Colonic mucosa (tissue), 4 donors: ENCODE results near the gene DHRS7B. TPM values are rescaled to one million over a fixed set of nuclear protein-coding genes. Genes with fewer than 3 reads are reported as not detected.

ENCODE experiments used
- DNase-seq: peaks from one replicate; pipeline ENCODE4 v3.0.0-alpha.2; 2020
- H3K27ac ChIP-seq: fragments of 200-600 bp; one replicate; pipeline ENCODE4 v1.8.0; 2021
- H3K27me3 ChIP-seq: fragments of 200-600 bp; one replicate; pipeline ENCODE4 v1.8.0; 2021
- H3K36me3 ChIP-seq: fragments of 200-600 bp; one replicate; pipeline ENCODE4 v1.8.0; 2021
- H3K4me1 ChIP-seq: fragments of 200-600 bp; one replicate; pipeline ENCODE4 v1.8.0; 2021; ENCODE audit warnings: mild to moderate bottlenecking
- H3K4me3 ChIP-seq: fragments of 200-600 bp; one replicate; pipeline ENCODE4 v1.8.0; 2021
- H3K9ac ChIP-seq, 2 donors: one replicate each; pipeline ENCODE4 v1.7.0; 2013; ENCODE audit warnings: control low read depth in 2 of 2, low read depth in 2 of 2, low read length in 2 of 2
- H3K9me3 ChIP-seq: fragments of 200-600 bp; one replicate; pipeline ENCODE4 v1.8.0; 2021
- CTCF ChIP-seq: fragments of 200-600 bp; IDR thresholded peaks from one replicate; pipeline ENCODE4 v1.8.0; 2022; ENCODE audit warnings: antibody characterized with exemption, mild to moderate bottlenecking
- intact Hi-C: fragments of 100-400 bp; cut with DNase I; formaldehyde crosslinking; loops from one replicate; pipeline ENCODE4 v1.14.1; 2022
- total RNA-seq, 2 donors: library from RNA; stranded (reverse); fragmentation: NEBNext Ultra II Directional in 1 of 2; extraction: Animal tissue kit (Norgen Biotek cat#: 25700) in 1 of 2; gene quantifications; one replicate each; pipeline ENCODE4 v1.2.1, GENCODE V29; 2021
- donor health status: healthy.
- donor health status: DM: no; HTN: no; CAD: no.
- donor health status: DM: no; HTN: no; CAD: no.

DHRS7B gene
- total RNA-seq, 2 donors from 2014 or later: 29.4 to 44.0 TPM

- H3K9ac ChIP-seq: peak overlapping the region in 1 of 2 donors; percentile 9
- DNase-seq: no peak
- no peak overlapping the region for H3K27ac ChIP-seq
- no peak overlapping the region for H3K4me3 ChIP-seq
- no peaks in the 10 kb centered on the region for H3K36me3 ChIP-seq
- no peaks in the 10 kb centered on the region for H3K9me3 ChIP-seq
- intact Hi-C loops: no loop called here
- no peak for TF ChIP-seq CTCF
- no peaks in the 10 kb centered on the region for H3K27me3 ChIP-seq
- no peaks in the 10 kb centered on the region for H3K4me1 ChIP-seq
Observed at GRCh38 chr17:21165922-21166594, 39.3 kb downstream of the DHRS7B start.

GRCh38 chr17:21166595-21167210, 39.9 kb downstream of the DHRS7B start:
- Histone ChIP-seq H3K27ac (no peak overlapping the region), H3K9me3 (no peaks in the 10 kb centered on the region), H3K4me1 (no peaks in the 10 kb centered on the region), H3K27me3 (no peaks in the 10 kb centered on the region), H3K9ac (peak overlapping the region in 1 of 2 donors; percentile 1), H3K4me3 (no peak overlapping the region), H3K36me3 (no peaks in the 10 kb centered on the region)
- TF ChIP-seq CTCF: no peak
- no peak for DNase-seq
- intact Hi-C loops: no loop called here

GRCh38 chr17:21167303-21167702, 40.5 kb downstream of the DHRS7B start:
- Histone ChIP-seq H3K36me3 (no peaks in the 10 kb centered on the region), H3K4me3 (no peak overlapping the region), H3K27me3 (no peaks in the 10 kb centered on the region), H3K9me3 (no peaks in the 10 kb centered on the region), H3K4me1 (no peaks in the 10 kb centered on the region), H3K27ac (no peak overlapping the region), H3K9ac (peak overlapping the region in 1 of 2 donors; percentile 1)
- no peak for TF ChIP-seq CTCF
- intact Hi-C loops: no loop called here
- DNase-seq: no peak

- DNase-seq: no peak
- TF ChIP-seq CTCF: no peak
- no peaks in the 10 kb centered on the region for H3K9me3 ChIP-seq
- intact Hi-C loops: no loop called here
- H3K4me1 ChIP-seq: no peaks in the 10 kb centered on the region
- no peak overlapping the region for H3K27ac ChIP-seq
- no peak overlapping the region for H3K4me3 ChIP-seq
- no peak overlapping the region for H3K9ac ChIP-seq
- H3K27me3 ChIP-seq: no peaks in the 10 kb centered on the region
- no peaks in the 10 kb centered on the region for H3K36me3 ChIP-seq
Observed at GRCh38 chr17:21168555-21168865, 41.7 kb downstream of the DHRS7B start.

GRCh38 chr17:21169496-21169895, 42.7 kb downstream of the DHRS7B start:
- H3K36me3 ChIP-seq: no peaks in the 10 kb centered on the region
- H3K4me3 ChIP-seq: no peak overlapping the region
- H3K9me3 ChIP-seq: no peaks in the 10 kb centered on the region
- H3K27me3 ChIP-seq: no peaks in the 10 kb centered on the region
- TF ChIP-seq CTCF: no peak
- DNase-seq: no peak
- H3K27ac ChIP-seq: no peak overlapping the region
- intact Hi-C loops: no loop called here
- H3K9ac ChIP-seq: no peak overlapping the region
- no peaks in the 10 kb centered on the region for H3K4me1 ChIP-seq
